Mammary epithelial cell (primary cell): ENCODE data around the gene NSMCE1.

Source experiments
- EZH2 ChIP-seq: IDR thresholded peaks from 2 replicates; pipeline ENCODE4 v1.6.1; 2012; ENCODE audit warnings: low read length, inconsistent platforms, borderline replicate concordance
- TF ChIP-seq, protein P1 (sequence below), 2 donors: IDR thresholded peaks in 1 of 2; conservative IDR thresholded peaks in 1 of 2; 2 replicates each; pipeline ENCODE4 v1.5.1; 2011 to 2012; ENCODE audit warnings: inconsistent platforms in 2 of 2, low read length in 2 of 2, mild to moderate bottlenecking in 2 of 2, control low read depth in 1 of 2, low read depth in 1 of 2; ENCODE audit not compliant: insufficient read depth in 1 of 2; ENCODE audit errors: extremely low read depth in 1 of 2

DNA sequence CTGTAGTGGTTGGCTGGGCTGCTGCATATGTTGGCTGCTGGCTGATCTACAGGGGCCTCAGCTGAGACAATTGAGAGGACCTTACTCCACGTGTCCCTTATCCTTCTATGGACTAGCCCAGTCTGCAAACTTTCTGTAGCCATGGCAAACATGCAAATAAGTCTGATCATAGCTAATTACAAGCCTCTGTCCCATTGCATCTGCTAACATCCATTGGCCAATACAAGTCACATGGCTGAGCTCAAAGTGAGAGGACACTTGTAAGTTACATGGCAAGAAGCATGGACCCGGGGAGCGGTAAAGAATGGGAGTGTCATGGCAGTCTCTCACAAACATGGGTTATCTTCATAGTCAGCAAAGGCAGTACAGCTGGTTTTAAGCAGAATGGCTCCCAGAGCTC, 33.6 kb upstream of the NSMCE1 start:
- TF ChIP-seq, protein P1, sequence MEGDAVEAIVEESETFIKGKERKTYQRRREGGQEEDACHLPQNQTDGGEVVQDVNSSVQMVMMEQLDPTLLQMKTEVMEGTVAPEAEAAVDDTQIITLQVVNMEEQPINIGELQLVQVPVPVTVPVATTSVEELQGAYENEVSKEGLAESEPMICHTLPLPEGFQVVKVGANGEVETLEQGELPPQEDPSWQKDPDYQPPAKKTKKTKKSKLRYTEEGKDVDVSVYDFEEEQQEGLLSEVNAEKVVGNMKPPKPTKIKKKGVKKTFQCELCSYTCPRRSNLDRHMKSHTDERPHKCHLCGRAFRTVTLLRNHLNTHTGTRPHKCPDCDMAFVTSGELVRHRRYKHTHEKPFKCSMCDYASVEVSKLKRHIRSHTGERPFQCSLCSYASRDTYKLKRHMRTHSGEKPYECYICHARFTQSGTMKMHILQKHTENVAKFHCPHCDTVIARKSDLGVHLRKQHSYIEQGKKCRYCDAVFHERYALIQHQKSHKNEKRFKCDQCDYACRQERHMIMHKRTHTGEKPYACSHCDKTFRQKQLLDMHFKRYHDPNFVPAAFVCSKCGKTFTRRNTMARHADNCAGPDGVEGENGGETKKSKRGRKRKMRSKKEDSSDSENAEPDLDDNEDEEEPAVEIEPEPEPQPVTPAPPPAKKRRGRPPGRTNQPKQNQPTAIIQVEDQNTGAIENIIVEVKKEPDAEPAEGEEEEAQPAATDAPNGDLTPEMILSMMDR (conservative IDR thresholded peaks at IDR 0.05 in 1 of 2, IDR thresholded peaks at IDR 0.05 in 1 of 2; ENCODE audit: extremely low read depth in 1 of 2, insufficient read depth in 1 of 2, low read depth in 1 of 2, low read length in 2 of 2), result no peak
- TF ChIP-seq EZH2, result no peak
